Stomach (tissue), 9 donors: ENCODE measurements around the gene AIFM3. TPM values are rescaled to one million over a fixed set of nuclear protein-coding genes. Genes with fewer than 3 reads are reported as not detected.

Source experiments
- DNase-seq, 2 donors: peaks; one replicate each; pipeline versions ENCODE4 v3.0.0 to v3.0.0-alpha.2; 2013 to 2019
- H3K27ac ChIP-seq, 5 donors: fragments of 200-600 bp in 4 of 5; sonication (generic) in 4 of 5; one replicate each; pipeline ENCODE4 v1.5.1; 2013 to 2019; ENCODE audit warnings: mild to moderate bottlenecking in 1 of 5, moderate library complexity in 1 of 5
- H3K27me3 ChIP-seq, 3 donors: fragments of 200-600 bp; sonication (generic); one replicate each; pipeline ENCODE4 v1.5.1; 2017 to 2019; ENCODE audit warnings: mixed run types in 1 of 3
- H3K36me3 ChIP-seq, 4 donors: fragments of 200-600 bp; sonication (generic); 1 replicate in 3 of 4; 2 replicates in 1 of 4; pipeline ENCODE4 v1.5.1; 2016 to 2019
- H3K4me1 ChIP-seq, 4 donors: fragments of 200-600 bp; sonication (generic); one replicate each; pipeline ENCODE4 v1.5.1; 2016 to 2019
- H3K4me3 ChIP-seq, 4 donors: fragments of 200-600 bp; sonication (generic) in 3 of 4; one replicate each; pipeline ENCODE4 v1.5.1; 2016 to 2019; ENCODE audit warnings: mild to moderate bottlenecking in 1 of 4
- H3K9me3 ChIP-seq, 4 donors: fragments of 200-600 bp; sonication (generic); one replicate each; pipeline ENCODE4 v1.5.1; 2016 to 2019
- CTCF ChIP-seq, 7 experiments: fragments of 450-650 bp in 4 of 7; fragments of 200-600 bp in 3 of 7; sonication (generic) in 3 of 7; IDR thresholded peaks; one replicate each; pipeline ENCODE4 v1.5.1; 2016 to 2019; ENCODE audit warnings: antibody characterized with exemption in 7 of 7, control low read depth in 2 of 7, mild to moderate bottlenecking in 1 of 7
- EP300 ChIP-seq: sonication (generic); formaldehyde crosslinking; IDR thresholded peaks from one replicate; pipeline ENCODE4 v1.6.1; 2017; ENCODE audit warnings: antibody characterized with exemption
- POLR2A ChIP-seq, 4 donors: fragments of 450-650 bp; IDR thresholded peaks; one replicate each; pipeline ENCODE4 v1.6.1; 2016; ENCODE audit warnings: antibody characterized with exemption in 4 of 4, control low read depth in 2 of 4, mild to moderate bottlenecking in 1 of 4, moderate library complexity in 1 of 4
- POLR2AphosphoS5 ChIP-seq, 3 donors: sonication (generic); formaldehyde crosslinking; IDR thresholded peaks; one replicate each; pipeline ENCODE4 v1.6.1; 2016; ENCODE audit warnings: antibody characterized with exemption in 3 of 3
- WGBS, 5 donors: extraction: QIAGEN DNeasy Blood & Tissue Kit in 3 of 5; methylation state at CpG; one replicate each; pipeline versions ENCODE4 v1.1.5 to v1.1.7; 2013 to 2018; 5-methylcytosine and 5-hydroxymethylcytosine counted together
- intact Hi-C: fragments of 100-400 bp; cut with DNase I; formaldehyde crosslinking; loops from one replicate; pipeline ENCODE4 v1.15.1; 2023; ENCODE audit warnings: low total_unique reads
- polyA plus RNA-seq, 3 donors: library from polyadenylated mRNA; stranded (reverse); fragments of 200-250 nt; gene quantifications; one replicate each; pipeline ENCODE4 v1.2.3, GENCODE V29; 2013
- total RNA-seq, 5 donors: library from RNA; depleted of rRNA; stranded (reverse); fragments of >200 nt; gene quantifications; one replicate each; pipeline versions ENCODE4 v1.1.0 to v1.2.3, GENCODE V29; 2014 to 2016
- donor health status: healthy with polysubstance abuse.
- donor health status: Bipolar disorder and iron deficiency.
- donor health status: healthy.

The AIFM3 gene
- total and polyA plus RNA-seq, 8 donors, result 0.55 to 157 (median 2.1) TPM; not detected in 3

GRCh38 chr22:20996598-20997535, 29.8 kb downstream of the AIFM3 start:
- TF ChIP-seq CTCF (IDR thresholded peaks at IDR 0.05) (no peak), POLR2A (IDR thresholded peaks at IDR 0.05) (no peak), POLR2AphosphoS5 (IDR thresholded peaks at IDR 0.05) (no peak), EP300 (no peak)
- no peaks in the 10 kb centered on the region for H3K27me3 ChIP-seq
- no peak overlapping the region for H3K27ac ChIP-seq
- intact Hi-C loops, result no loop called here
- 81 to 91% (median 87%) methylated on average over 15 to 27 of the region's 27 CpGs for WGBS, 5 donors
- no peak for DNase-seq
- no peak overlapping the region for H3K4me3 ChIP-seq
- H3K4me1 ChIP-seq, result peaks cover 22 to 34% (median 28%) of the 10 kb centered on the region in 4 donors
- H3K9me3 ChIP-seq, result no peaks in the 10 kb centered on the region
- peaks cover 29 to 86% (median 85%) of the 10 kb centered on the region in 4 donors for H3K36me3 ChIP-seq

DNA sequence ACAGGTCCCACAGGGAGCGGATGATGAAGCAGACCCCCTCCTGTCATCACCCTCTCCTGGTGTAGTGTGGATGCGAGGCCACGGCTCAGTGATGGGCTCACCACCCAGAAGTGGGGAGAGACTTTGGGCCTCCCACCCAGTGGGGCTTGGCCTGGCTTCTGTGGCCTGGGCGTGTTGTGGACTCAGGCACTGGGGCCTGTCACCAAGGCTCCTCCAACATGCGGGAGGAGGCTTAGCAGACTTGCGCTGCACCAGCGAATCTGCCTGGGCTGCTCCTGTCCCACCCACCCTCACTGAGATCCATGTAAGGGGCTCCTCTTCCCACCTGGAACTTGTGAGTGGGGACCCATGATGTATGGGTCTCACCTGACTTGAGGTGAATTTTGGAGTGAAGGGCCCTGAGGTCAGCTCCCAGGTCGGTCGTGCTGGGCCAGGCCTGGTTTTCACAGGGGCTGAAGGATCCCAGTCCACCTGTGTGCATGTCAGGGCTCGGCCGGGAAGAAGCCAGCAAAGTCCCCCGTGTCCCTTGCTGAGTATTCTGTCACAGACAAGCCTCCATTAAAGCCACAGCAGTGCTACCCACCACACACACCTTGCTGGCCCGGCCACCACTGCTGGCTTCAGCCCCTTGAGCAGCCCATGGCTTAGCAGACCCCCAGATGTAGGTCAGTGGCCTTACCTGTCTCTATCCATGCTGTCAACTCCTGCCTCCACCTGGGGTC, 30.6 kb downstream of the AIFM3 start:
- Histone ChIP-seq H3K9me3 (no peaks in the 10 kb centered on the region), H3K36me3 (peaks cover 21 to 78% (median 77%) of the 10 kb centered on the region in 4 donors), H3K27me3 (no peaks in the 10 kb centered on the region), H3K27ac (no peak overlapping the region), H3K4me1 (peaks cover 23 to 35% (median 30%) of the 10 kb centered on the region in 4 donors), H3K4me3 (no peak overlapping the region)
- WGBS, 5 donors, result 77 to 84% (median 80%) methylated on average over 5 to 13 of the region's 13 CpGs
- intact Hi-C loops, result no loop called here
- no peak for TF ChIP-seq EP300
- TF ChIP-seq CTCF (IDR thresholded peaks at IDR 0.05), result no peak
- no peak for TF ChIP-seq POLR2A (IDR thresholded peaks at IDR 0.05)
- TF ChIP-seq POLR2AphosphoS5 (IDR thresholded peaks at IDR 0.05), result no peak
- DNase-seq, result no peak

DNA sequence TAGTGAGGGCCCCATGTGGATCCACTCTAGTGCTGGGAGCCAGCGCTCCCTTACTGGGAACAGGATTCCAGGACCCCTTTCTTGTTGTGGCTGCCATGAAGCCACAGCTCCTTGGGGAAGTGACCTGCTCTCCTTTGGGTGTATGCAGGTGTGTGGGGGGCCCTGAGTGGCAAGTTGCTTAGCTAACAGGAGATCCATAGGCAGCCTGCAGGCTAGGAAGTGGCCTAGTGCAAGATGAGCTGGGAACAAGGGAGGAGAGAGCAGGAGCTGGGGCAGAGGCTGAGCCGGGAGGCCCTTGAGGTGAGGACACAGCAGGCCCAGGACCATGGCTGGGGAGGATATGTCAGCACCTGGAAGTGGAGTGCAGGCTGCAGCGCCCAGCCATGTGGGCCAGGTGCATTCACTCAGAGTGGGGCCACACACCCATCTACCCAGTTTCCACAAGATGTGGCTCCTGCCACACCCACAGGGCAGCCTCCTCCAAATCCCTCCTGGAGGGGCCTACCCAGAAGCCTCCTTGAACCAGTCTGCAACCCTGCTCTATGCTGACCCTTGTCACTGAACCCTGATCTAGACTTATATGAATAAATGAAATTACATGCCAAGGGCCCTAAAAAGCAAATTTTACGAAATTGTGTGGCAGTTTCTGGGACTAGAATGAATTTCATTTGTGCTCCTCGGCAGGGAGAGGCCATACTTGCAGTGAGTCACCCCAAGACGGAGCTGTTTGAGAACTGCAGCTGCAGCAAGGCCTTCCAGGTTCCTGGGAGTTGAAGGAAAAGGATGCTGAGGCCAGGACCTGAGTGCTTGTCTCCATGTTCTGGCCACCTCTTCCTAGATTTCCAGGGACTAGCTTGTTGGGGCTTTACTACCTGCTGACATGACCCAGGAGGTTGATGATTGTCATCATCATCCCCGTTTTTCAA, 31.6 kb downstream of the AIFM3 start:
- 64 to 76% (median 64%) methylated on average over 6 to 7 of the region's 7 CpGs for WGBS, 5 donors
- Histone ChIP-seq H3K4me3 (no peak overlapping the region), H3K36me3 (peaks cover 16 to 68% (median 67%) of the 10 kb centered on the region in 4 donors), H3K4me1 (peaks cover 33 to 44% (median 40%) of the 10 kb centered on the region in 4 donors), H3K9me3 (no peaks in the 10 kb centered on the region), H3K27me3 (no peaks in the 10 kb centered on the region), H3K27ac (no peak overlapping the region)
- intact Hi-C loops, result no loop called here
- TF ChIP-seq EP300 (no peak), POLR2A (IDR thresholded peaks at IDR 0.05) (no peak), CTCF (IDR thresholded peaks at IDR 0.05) (no peak), POLR2AphosphoS5 (IDR thresholded peaks at IDR 0.05) (no peak)
- no peak for DNase-seq
